ENCODE data around the gene ZNF761.
"Not testable (repeated sequence)": the region's sequence is repeated elsewhere in the genome, so short reads cannot be mapped to it uniquely, and the experiment has no call there.

Gene ZNF761

GRCh38 chr19:53431399-53432087, at the start of gene ZNF761:
Gene ZNF761, plus strand, starts transcription at chr19:53431984. Its CDS starts 15,285 bp downstream, at chr19:53447269.
- H3K36me3 Mint-ChIP-seq (ENCODE audit: low read depth): peaks cover 42% of the 10 kb centered on the region
- DNase-seq (ENCODE audit: low spot score): peak; percentile 95
- H3K27ac Mint-ChIP-seq: peak within 1 kb of the TSS; percentile 94
- peaks cover 15% of the 10 kb centered on the region for H3K4me1 Mint-ChIP-seq (ENCODE audit: low read depth)
- no peaks in the 10 kb centered on the region for H3K27me3 Mint-ChIP-seq (ENCODE audit: low read depth)
- peaks cover 18% of the 10 kb centered on the region for H3K9me3 Mint-ChIP-seq
- H3K4me3 Mint-ChIP-seq: peak within 1 kb of the TSS; percentile 97

DNA sequence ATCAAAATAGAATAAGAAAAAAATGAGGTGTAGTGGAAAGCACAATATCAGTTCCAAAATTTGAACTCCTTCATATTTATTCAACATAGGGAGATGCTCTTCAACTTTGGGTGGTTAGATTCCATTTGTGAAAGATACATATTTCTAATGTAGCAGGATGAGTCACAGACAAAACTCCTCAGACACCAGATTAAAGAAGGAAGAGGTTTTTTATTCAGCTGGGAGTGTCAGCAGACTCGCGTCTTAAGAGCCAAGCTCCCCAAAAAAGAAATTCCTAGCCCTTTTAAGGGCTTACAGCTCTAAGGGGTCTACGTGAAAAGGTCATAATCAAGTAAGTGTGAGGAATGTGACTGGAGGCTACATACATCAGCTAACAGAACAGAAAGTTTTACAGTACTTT, 43.6 kb upstream of the ZNF761 start:
- DNase-seq (ENCODE audit: low spot score): no peak
- H3K4me1 Mint-ChIP-seq (ENCODE audit: low read depth): no peaks in the 10 kb centered on the region
- peaks cover 62% of the 10 kb centered on the region for H3K9me3 Mint-ChIP-seq
- H3K27ac Mint-ChIP-seq: no peak overlapping the region
- no peaks in the 10 kb centered on the region for H3K27me3 Mint-ChIP-seq (ENCODE audit: low read depth)
- H3K36me3 Mint-ChIP-seq (ENCODE audit: low read depth): peaks cover 33% of the 10 kb centered on the region
- no peak overlapping the region for H3K4me3 Mint-ChIP-seq

- H3K9me3 Mint-ChIP-seq: peaks cover 63% of the 10 kb centered on the region
- no peak for DNase-seq (ENCODE audit: low spot score)
Measured at GRCh38 chr19:53388904-53389303, 42.9 kb upstream of the ZNF761 start.

DNA sequence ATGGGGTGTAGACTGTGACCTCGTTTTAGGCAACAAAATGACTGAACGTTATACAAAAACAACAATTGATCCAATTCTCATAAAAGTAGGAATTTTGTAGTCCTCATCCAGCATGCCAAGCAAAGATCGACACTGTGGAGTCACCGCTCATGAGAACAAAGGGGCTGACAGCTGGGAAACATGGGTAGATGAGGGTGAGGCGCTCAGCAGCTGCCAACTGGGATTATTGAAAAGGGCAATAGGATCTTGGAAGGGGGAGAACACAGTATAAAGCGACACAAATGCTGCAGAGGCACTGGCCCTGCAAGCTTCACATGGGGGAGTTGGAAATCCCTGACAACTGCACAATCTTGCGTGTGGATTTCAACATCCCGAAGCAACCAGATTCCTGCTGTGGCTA, 42.2 kb upstream of the ZNF761 start:
- DNase-seq (ENCODE audit: low spot score): no peak
- Mint-ChIP-seq H3K27me3 (ENCODE audit: low read depth) (no peaks in the 10 kb centered on the region), H3K9me3 (peaks cover 62% of the 10 kb centered on the region), H3K36me3 (ENCODE audit: low read depth) (peaks cover 30% of the 10 kb centered on the region), H3K4me3 (no peak overlapping the region), H3K27ac (no peak overlapping the region), H3K4me1 (ENCODE audit: low read depth) (peaks cover 3% of the 10 kb centered on the region)

More at GRCh38 chr19:53388904-53389303, 42.9 kb upstream of the ZNF761 start:
- Mint-ChIP-seq H3K4me3 (no peak overlapping the region), H3K4me1 (ENCODE audit: low read depth) (peaks cover 2% of the 10 kb centered on the region), H3K27ac (no peak overlapping the region), H3K36me3 (ENCODE audit: low read depth) (peaks cover 31% of the 10 kb centered on the region), H3K27me3 (ENCODE audit: low read depth) (no peaks in the 10 kb centered on the region)

DNA sequence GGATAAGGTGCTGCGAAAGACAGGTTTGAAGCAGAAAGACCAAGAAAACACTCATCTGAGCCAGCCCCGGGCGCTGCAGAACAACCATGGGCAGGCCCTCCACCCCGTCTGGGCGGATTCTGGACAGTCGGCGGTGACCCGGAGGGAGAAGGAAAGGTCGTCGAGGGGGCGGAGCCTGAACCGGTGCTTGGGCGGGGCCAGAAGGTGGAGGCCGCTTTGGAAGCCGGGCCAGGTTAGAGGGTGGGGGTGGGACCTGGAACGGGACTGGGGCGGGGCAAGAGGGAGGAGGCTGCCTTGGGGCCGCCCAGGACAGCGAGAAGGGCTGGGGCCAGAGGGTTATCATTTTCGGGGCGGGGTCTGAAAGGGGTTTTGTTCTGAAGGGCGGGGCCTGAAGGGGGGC, 41.8 kb upstream of the ZNF761 start:
- DNase-seq (ENCODE audit: low spot score): no peak
- H3K36me3 Mint-ChIP-seq (ENCODE audit: low read depth): peaks cover 26% of the 10 kb centered on the region
- peaks cover 6% of the 10 kb centered on the region for H3K4me1 Mint-ChIP-seq (ENCODE audit: low read depth)
- H3K27ac Mint-ChIP-seq: no peak overlapping the region
- H3K4me3 Mint-ChIP-seq: no peak overlapping the region
- H3K9me3 Mint-ChIP-seq: peaks cover 58% of the 10 kb centered on the region
- no peaks in the 10 kb centered on the region for H3K27me3 Mint-ChIP-seq (ENCODE audit: low read depth)

DNA sequence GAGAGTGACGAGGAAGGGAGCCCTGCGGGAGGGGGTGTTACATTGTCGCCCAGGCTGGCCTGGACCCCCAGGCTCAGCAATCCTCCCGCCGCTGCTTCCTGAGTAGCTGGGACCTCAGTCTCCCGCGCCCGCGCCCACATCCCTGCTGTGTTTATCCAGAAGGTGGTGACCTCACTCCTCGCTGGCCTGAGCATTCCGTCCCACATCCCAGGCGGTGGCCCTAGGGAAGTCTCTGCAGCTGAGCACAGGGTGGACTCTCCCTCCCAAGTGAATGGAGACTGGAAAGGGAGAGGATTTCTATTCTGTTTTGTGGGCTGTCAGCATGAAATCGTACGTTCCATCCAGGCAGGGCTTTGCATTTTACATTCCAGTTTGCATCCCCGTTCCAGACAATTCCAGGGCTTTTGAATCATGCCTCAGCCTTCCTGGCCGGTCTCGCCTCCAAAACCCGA, 37.2 kb upstream of the ZNF761 start:
- no peak for DNase-seq (ENCODE audit: low spot score)
- H3K27me3 Mint-ChIP-seq (ENCODE audit: low read depth): no peaks in the 10 kb centered on the region
- H3K27ac Mint-ChIP-seq: peak overlapping the region; percentile 92
- H3K4me3 Mint-ChIP-seq: peak overlapping the region; percentile 92
- peaks cover 42% of the 10 kb centered on the region for H3K9me3 Mint-ChIP-seq
- peaks cover 26% of the 10 kb centered on the region for H3K36me3 Mint-ChIP-seq (ENCODE audit: low read depth)
- peaks cover 18% of the 10 kb centered on the region for H3K4me1 Mint-ChIP-seq (ENCODE audit: low read depth)

DNA sequence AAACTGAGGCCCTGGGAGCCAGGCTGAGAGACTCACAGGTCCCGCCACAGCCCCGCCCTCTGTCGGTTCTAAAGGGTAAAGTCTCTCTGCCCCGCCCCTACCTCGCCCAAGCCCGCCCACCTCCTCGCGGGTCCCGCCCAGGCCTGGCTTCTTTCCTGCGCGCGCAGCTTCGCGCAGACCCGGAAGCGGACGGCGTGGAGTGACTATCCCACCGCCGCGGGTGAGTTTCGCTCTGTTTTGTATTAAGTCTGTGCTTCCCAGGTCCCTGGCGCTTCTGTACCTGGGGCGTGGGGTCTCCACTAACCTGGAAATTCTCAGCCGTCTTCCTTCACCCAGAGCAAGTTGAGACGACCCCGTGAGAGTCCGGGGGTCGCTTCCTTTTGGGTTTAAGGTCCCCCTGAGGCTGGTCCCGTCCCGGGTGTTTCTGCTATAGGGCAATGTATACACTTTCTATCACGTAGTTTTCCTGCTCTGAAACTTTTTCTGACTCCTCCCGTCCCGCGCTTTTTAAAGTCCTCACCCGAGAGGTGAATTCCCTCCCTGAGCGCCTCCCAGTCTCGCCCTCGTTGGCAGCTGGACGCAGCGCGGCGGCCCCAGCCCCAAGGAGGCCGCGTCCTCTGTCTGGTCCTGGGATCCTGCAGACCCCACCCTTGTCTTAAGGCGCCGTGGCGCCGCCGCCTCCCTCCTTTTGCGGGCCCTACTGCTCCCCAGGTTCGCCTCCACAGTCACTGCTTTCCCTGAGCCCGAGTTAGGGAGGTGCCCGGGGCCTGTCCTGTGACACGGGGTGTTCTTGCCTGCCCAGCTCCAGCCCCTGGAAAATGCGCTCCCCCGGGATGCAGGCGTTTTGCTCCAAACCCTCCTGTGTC, 36.6 kb upstream of the ZNF761 start, which contains the start of gene ZNF765:
Gene ZNF765 (plus strand): TSS at position 176 of the 866 bp plus-strand sequence. CDS start 2,867 bp downstream, outside the sequence.
- peak; percentile 92 for DNase-seq (ENCODE audit: low spot score)
- Mint-ChIP-seq H3K4me1 (ENCODE audit: low read depth) (peaks cover 18% of the 10 kb centered on the region), H3K4me3 (peak within 1 kb of the TSS; percentile 92), H3K27me3 (ENCODE audit: low read depth) (no peaks in the 10 kb centered on the region), H3K36me3 (ENCODE audit: low read depth) (peaks cover 31% of the 10 kb centered on the region), H3K27ac (peak within 1 kb of the TSS; percentile 92), H3K9me3 (peaks cover 40% of the 10 kb centered on the region)

DNA sequence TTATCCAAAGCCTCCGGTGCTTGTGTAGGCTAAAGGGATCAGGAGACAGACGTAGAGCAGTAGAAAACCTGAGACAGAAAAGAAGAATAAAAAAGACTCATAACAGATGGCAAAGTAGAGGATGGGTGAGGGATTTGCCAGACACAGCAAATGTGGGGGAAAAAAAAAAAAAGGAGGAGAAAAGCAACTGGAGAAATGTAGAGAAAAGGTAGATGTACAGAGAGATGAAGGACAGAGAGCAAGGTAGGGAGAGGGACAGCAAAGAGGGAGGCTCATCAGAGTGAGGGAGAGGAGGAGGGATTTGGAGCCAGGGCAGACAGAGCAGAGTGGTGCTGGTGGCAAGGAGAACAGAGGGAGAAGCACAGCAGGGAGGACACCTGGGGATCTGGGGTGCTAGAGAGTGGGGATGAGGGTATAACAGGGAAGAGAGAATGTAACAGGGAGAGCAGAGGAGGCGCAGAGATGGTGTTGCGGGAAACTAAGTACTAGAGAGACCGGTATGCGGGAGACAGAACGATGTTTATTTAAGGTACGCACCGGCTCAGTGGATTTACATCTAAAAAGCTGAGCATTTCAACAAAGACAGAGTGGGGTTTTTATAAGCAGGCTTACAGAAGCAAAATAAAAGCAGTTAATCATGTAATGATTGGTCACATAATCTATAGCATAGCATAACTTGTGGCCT, 35.8 kb upstream of the ZNF761 start:
- peak overlapping the region; percentile 92 for H3K27ac Mint-ChIP-seq
- peaks cover 38% of the 10 kb centered on the region for H3K9me3 Mint-ChIP-seq
- not testable (repeated sequence) for DNase-seq (ENCODE audit: low spot score); H3K27me3 Mint-ChIP-seq (ENCODE audit: low read depth)
- H3K36me3 Mint-ChIP-seq (ENCODE audit: low read depth): peaks cover 35% of the 10 kb centered on the region
- peak overlapping the region; percentile 92 for H3K4me3 Mint-ChIP-seq
- H3K4me1 Mint-ChIP-seq (ENCODE audit: low read depth): peaks cover 18% of the 10 kb centered on the region

DNA sequence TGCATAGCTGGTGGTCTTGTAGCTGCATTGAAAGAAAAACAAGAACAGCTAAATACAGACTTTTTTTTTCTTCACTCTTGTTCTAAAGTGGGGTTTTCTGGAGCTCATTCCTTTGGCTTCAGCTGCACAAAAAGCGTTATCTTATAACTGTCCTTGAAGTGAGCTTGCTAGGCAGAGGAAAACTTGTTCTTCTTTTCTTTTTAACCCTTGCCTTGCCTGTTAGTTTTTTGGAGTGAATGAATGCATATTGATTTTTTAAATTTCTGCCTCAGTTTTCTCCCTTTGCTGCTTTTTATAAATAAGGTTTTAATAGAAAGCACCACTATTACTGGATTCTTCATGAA, 35.3 kb upstream of the ZNF761 start:
- H3K9me3 Mint-ChIP-seq: peaks cover 38% of the 10 kb centered on the region
- peaks cover 39% of the 10 kb centered on the region for H3K36me3 Mint-ChIP-seq (ENCODE audit: low read depth)
- H3K27ac Mint-ChIP-seq: no peak overlapping the region

DNA sequence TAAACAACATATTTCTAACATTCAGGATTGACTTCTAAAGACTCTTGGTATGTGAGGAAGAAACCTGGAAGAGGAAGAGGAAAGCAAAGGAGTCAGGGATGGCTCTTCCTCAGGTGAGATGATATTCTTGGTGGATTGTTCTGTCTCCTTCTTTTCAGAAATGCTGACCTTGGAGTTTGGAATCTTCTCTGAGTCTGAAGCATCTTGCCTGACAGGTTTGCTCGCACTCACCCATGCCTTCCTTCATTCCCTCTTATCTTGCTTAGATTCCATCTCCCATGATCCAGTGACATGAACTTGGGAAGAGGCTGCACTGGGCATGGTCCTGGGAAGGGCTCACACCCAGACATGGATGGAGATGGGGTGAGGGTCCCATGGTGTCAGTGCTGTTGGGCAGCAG, 33.9 kb upstream of the ZNF761 start:
- peak overlapping the region; percentile 21 for H3K4me3 Mint-ChIP-seq

More for the DNA sequence above, 35.3 kb upstream of the ZNF761 start:
- peak overlapping the region; percentile 92 for H3K4me3 Mint-ChIP-seq
- no peaks in the 10 kb centered on the region for H3K27me3 Mint-ChIP-seq (ENCODE audit: low read depth)
- H3K4me1 Mint-ChIP-seq (ENCODE audit: low read depth): peaks cover 18% of the 10 kb centered on the region
- no peak for DNase-seq (ENCODE audit: low spot score)

DNA sequence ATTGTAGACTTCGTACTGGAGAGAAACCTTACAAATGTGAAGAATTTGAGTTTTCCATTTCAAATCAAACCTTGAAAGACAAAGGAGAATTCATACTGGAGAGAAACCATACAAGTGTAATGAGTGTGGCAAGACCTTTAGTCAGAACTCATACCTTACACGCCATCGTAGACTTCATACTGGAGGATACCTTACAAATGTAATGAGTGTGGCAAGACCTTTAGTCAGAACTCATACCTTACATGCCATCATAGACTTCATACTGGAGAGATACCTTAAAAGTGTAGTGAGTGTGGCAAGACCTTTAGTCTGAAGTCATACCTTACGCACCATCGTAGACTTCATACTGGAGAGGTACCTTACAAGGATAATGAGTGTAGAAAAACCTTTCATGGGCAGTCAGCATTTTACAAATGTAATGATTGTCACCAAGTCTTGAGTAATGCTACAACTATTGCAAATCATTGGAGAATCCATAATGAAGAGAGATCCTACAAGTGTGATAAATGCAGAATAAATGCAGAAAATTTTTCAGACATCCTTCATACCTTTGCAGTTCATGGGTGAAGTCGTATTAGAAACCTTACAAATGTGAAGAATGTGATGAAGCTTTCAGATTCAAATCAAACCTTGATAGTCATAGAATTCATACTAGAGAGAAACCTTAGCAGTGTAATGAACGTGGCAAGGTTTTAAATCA, 22.1 kb upstream of the ZNF761 start:
- Mint-ChIP-seq H3K27ac (no peak overlapping the region), H3K36me3 (ENCODE audit: low read depth) (peaks cover 68% of the 10 kb centered on the region), H3K9me3 (peaks cover 65% of the 10 kb centered on the region), H3K4me1 (ENCODE audit: low read depth) (no peaks in the 10 kb centered on the region), H3K27me3 (ENCODE audit: low read depth) (no peaks in the 10 kb centered on the region), H3K4me3 (no peak overlapping the region)
- DNase-seq (ENCODE audit: low spot score): no peak

More for the DNA sequence above, 33.9 kb upstream of the ZNF761 start:
- peaks cover 53% of the 10 kb centered on the region for H3K36me3 Mint-ChIP-seq (ENCODE audit: low read depth)
- H3K27me3 Mint-ChIP-seq (ENCODE audit: low read depth); DNase-seq (ENCODE audit: low spot score); H3K27ac Mint-ChIP-seq: not testable (repeated sequence)
- H3K9me3 Mint-ChIP-seq: peaks cover 34% of the 10 kb centered on the region
- H3K4me1 Mint-ChIP-seq (ENCODE audit: low read depth): peaks cover 18% of the 10 kb centered on the region

- not testable (repeated sequence) for H3K4me3 Mint-ChIP-seq; H3K27me3 Mint-ChIP-seq (ENCODE audit: low read depth); DNase-seq (ENCODE audit: low spot score); H3K36me3 Mint-ChIP-seq (ENCODE audit: low read depth); H3K4me1 Mint-ChIP-seq (ENCODE audit: low read depth); H3K27ac Mint-ChIP-seq
- peaks cover 29% of the 10 kb centered on the region for H3K9me3 Mint-ChIP-seq
Measured at GRCh38 chr19:53420520-53421315, 11.1 kb upstream of the ZNF761 start.

GRCh38 chr19:53422551-53422950, 9.2 kb upstream of the ZNF761 start:
- Mint-ChIP-seq H3K27ac (no peak overlapping the region), H3K9me3 (peaks cover 14% of the 10 kb centered on the region), H3K4me3 (no peak overlapping the region), H3K4me1 (ENCODE audit: low read depth) (no peaks in the 10 kb centered on the region), H3K36me3 (ENCODE audit: low read depth) (peaks cover 2% of the 10 kb centered on the region), H3K27me3 (ENCODE audit: low read depth) (no peaks in the 10 kb centered on the region)
- no peak for DNase-seq (ENCODE audit: low spot score)
